NCI-H1092 treated with DMSO at 0.1 percent for 48 hours (cell line): ENCODE data around the gene MTMR3.
"Not testable (repeated sequence)": the region's sequence is repeated elsewhere in the genome, so short reads cannot be mapped to it uniquely, and the experiment has no call there.

Experiments used
- DNase-seq: peaks from one replicate; lab custom pipeline; 2025; lab: John Stamatoyannopoulos, UW

The MTMR3 gene

GRCh38 chr22:30056015-30056414, 173.0 kb downstream of the MTMR3 start:
- DNase-seq: no peak

DNA sequence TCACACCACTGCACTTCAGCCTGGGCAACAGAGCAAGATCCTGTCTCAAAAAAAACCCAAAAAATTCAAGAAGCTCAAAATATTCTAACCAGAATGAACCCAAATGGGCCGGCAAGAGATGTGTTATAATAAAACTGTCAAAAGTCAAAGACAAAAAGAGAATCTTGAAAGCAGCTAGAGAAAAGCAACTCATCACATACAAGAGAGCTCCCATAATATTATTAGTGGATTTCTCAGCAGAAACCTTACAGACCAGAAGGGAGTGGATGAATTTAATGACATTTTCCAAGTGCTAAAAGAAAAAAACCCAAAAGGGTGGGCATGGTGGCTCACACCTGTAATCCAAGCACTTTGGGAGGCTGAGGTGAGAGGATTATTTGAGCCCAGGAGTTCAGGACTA, 174.4 kb downstream of the MTMR3 start:
- DNase-seq: no peak

GRCh38 chr22:30059346-30060020, 176.5 kb downstream of the MTMR3 start:
- not testable (repeated sequence) for DNase-seq

DNA sequence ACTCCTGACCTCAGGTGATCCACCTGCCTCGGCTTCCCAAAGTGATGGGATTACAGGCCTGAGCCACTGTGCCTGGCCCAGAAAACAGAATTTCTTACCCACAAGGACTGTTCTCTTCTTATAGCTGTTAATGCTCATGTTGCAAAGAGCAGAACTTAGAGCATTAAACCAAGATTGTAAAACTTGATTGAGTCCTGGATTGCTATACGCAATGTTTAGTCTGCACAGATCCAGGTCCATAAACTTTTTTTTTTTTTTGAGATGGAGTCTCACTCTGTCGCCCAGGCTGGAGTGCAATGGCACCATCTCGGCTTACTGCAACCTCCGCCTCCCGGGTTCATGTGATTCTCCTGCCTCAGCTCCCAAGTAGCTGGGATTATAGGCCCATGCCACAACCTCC, 178.1 kb downstream of the MTMR3 start:
- not testable (repeated sequence) for DNase-seq

DNA sequence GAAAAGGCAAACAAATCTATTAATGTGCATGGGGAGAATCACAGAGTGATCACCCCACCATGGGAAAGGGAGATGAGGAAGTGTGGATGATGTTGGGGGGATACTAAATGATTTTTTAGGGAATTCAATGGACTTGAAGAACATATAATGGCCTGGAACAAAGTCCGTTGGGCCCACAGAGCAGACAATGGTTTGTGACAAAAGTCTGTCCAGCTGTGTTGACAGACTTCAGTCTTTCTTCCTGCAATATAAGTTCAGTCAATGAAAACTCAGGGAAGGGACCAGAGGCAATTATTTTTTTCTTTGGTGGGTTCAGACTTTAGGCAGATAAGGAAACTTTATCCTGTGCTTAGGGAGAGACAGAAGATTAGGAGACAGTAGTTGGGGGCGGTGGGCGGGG, 179.3 kb downstream of the MTMR3 start:
- no peak for DNase-seq

DNA sequence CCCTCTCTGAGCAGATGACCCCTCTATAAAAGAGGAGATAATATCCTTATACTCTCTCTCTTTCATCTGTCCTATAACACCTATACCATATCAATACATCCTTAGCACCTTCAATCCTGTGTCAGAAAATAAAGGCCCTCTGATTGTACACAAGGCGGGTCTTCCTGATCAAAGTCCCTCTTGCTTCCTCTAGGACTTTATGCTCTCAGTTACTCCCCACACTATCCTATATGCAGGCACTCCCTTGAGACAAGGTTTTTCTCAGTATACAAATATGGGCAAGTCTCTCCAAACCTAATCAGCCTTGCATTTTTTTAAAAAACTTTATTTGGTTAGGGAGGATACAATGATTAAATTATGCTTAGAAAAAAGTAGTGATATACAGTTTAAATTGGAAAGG, 180.0 kb downstream of the MTMR3 start:
- DNase-seq: no peak

DNA sequence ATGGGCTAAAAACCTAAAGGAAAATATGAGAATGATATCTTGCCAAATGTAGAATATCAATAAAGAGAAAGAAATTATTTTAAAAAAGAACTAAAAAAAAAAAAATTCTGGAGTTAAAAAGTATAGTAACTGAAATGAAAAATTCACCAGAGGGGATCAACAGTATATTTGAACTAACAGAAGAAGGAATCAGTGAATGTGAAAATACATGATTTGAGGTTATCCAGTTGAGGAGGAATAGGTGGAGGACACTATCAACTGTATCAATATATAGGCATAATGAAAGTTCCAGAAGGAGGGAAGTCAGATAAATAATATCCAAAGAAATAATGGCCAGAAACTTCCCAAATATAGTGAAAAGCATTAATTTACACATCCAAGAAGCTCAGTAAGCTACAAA, 181.2 kb downstream of the MTMR3 start:
- no peak for DNase-seq

DNA sequence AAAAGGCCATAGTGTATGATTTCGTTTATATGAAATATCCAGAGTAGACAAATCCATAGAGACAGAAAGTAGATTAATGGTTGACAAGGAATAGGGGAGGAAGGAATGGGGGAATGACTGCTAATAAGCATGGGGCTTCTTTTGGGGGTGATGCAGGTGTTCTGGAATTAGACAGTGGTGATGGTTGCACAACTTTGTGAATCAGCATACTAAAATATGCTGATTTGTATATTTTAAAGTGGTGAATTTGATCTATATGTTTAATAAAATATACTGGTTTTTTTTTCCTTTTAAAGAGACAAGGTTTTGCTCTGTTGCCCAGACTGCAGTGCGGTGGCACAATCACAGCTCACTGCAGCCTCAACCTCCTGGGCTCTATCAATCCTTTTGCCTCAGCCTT, 190.8 kb downstream of the MTMR3 start:
- no peak for DNase-seq

DNA sequence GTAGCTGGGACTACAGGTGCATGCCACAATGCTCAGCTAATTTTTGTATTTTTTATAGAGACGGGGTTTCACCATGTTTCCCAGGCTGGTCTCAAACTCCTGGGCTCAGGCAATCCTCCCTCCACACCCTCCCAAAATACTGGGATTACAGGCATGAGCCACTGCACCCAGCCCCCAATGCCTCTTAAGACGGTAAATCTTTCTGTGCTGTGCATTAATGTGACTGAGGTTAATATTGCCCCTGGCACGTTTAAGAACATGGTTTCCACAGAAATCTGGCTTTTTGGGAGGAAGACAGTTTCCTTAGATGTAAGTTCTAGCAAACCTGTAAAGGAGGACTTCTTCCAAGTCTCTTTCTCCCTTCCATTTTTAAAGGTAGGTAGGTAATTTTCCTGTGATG, 191.2 kb downstream of the MTMR3 start:
- no peak for DNase-seq

GRCh38 chr22:30074994-30075393, 192.0 kb downstream of the MTMR3 start:
- no peak for DNase-seq

DNA sequence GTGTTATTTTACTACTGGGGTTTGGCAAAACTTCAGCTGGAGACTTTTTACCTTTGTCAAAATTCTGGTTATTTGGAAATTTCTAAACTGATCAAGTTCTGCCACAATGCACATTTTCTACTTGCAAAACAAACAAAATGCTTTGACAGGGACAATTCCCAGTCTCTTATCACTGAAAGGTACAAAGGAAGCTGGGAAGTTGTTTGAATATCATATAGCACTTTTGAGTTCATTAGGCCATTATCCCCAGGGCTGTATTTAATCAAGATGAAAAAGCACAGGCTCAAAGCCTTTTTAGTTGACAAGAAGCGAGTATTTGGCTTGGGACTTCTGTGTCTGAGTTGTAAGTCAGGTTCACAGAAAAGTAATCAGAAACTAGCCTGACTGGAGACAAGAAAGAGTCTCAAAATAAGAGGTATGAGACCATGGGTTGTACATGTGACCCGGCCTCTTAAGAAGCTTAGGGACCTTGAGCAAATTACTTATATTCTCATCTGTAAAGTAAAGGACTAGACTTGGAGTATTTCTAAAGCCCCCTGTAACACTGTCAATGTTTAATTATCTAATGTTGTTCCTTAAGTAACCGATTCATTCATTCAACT, 194.4 kb downstream of the MTMR3 start:
- DNase-seq: no peak

DNA sequence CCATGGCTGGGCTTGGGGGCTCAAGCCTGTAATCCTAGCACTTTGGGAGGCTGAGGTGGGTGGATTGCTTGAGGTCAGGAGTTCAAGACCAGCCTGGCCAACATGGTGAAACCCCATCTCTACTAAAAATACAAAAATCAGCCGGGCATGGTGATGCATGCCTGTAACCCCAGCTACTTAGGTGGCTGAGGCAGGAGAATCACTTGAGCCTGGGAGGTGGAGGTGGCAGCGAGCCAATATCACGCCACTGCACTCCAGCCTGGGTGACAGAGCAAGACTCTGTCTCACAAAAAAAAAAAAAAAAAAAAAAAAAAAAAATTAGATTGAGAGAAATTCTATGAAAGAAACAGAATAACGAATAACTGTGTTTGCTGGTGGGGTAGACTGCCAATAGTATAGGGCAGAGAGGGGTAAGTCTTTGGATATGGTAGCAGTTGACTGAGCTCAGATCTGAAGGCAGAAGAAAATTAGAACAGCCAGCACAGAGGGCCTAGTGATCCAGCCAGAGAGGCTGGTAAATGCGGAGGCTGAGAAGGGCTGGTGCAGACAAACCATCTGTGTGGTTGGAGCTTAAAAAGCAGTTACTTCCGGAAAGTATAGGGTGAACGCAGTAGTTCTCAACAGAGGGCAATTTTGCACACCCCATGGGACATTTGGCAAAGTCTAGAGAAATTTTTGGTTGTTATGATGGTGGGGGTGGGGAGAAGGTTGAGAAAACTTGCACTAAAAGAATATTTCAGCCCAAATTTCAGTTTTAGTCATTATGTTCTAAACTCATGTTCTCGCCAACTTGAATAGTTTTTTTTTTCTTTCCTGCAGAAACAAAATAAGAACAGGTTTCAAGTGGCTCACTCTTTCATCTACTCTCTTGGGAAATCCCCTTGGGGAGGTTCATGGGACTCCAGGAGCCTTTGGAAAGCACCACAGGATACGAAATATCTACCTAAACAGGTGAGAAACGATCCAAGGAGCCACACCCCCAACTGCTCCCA, 195.6 kb downstream of the MTMR3 start:
- DNase-seq: no peak

DNA sequence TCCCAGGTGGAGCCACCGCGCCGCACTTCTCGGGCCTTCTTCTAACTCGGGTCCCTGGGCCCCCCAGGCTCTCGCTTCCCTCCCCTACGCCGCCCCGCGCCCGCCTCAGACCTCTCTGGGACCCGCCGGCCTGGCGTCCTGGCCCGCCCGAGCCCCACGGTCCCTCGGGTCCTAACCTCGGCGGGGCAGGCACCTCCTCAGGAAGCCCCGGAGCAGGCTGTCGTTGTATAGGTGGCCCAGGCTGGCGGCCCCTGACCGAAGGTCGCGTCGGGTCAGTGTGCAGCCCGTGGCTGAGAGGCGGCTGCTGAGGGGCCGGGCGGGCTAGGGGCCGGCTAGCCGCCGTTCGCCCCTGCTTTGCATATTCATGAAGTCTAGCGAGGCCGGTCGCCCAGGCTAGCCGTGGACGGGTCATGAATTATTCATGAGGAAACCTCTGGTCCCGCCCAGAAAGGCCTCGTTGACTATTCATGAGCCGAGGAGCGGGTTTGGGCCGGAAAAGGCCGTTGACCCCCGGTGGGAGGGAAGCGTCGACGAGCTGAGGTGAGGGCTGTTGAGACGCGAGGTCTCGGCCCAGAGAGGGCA, 197.1 kb downstream of the MTMR3 start, which contains the start of gene HORMAD2:
TSS of gene HORMAD2 (plus strand) at position 513 of the 582 bp plus-strand sequence. CDS start 13,489 bp downstream, outside the sequence.
- DNase-seq: no peak
